GM10847 (cell line): Measurements from ENCODE around the gene TSHZ2.

Experiments
- POLR2A ChIP-seq: IDR thresholded peaks from 2 replicates; pipeline ENCODE4 v1.6.1; 2011; ENCODE audit not compliant: insufficient read length; ENCODE audit errors: extremely low read depth

TSHZ2 gene

GRCh38 chr20:53157443-53158408 is 185.6 kb downstream of the TSHZ2 start:
- no peak for TF ChIP-seq POLR2A

GRCh38 chr20:53159160-53159559 is 187.0 kb downstream of the TSHZ2 start:
- TF ChIP-seq POLR2A, result no peak

- no peak for TF ChIP-seq POLR2A
Measured at GRCh38 chr20:53161073-53161472, 188.9 kb downstream of the TSHZ2 start.

GRCh38 chr20:53161473-53161872 is 189.3 kb downstream of the TSHZ2 start:
- no peak for TF ChIP-seq POLR2A

GRCh38 chr20:53162251-53162835 is 190.2 kb downstream of the TSHZ2 start:
- TF ChIP-seq POLR2A, result no peak

- no peak for TF ChIP-seq POLR2A
Measured at GRCh38 chr20:53163486-53163885, 191.3 kb downstream of the TSHZ2 start.

- no peak for TF ChIP-seq POLR2A
Measured at GRCh38 chr20:53164072-53164471, 191.9 kb downstream of the TSHZ2 start.

GRCh38 chr20:53165452-53165851 is 193.3 kb downstream of the TSHZ2 start:
- TF ChIP-seq POLR2A, result no peak

GRCh38 chr20:53168491-53168890 is 196.3 kb downstream of the TSHZ2 start:
- no peak for TF ChIP-seq POLR2A

GRCh38 chr20:53170196-53170595 is 198.0 kb downstream of the TSHZ2 start:
- TF ChIP-seq POLR2A, result no peak

- no peak for TF ChIP-seq POLR2A
Measured at GRCh38 chr20:53171065-53171464, 198.9 kb downstream of the TSHZ2 start.

- no peak for TF ChIP-seq POLR2A
Measured at GRCh38 chr20:53174454-53174853, 202.3 kb downstream of the TSHZ2 start.

GRCh38 chr20:53175135-53175780 is 203.1 kb downstream of the TSHZ2 start:
- TF ChIP-seq POLR2A, result no peak

GRCh38 chr20:53176134-53176533 is 204.0 kb downstream of the TSHZ2 start:
- TF ChIP-seq POLR2A, result no peak

GRCh38 chr20:53177687-53178086 is 205.5 kb downstream of the TSHZ2 start:
- no peak for TF ChIP-seq POLR2A

- TF ChIP-seq POLR2A, result no peak
Measured at GRCh38 chr20:53179749-53180148, 207.6 kb downstream of the TSHZ2 start.

- TF ChIP-seq POLR2A, result no peak
Measured at GRCh38 chr20:53180928-53181362, 208.8 kb downstream of the TSHZ2 start.
